ENCODE results near the gene TRAPPC2L. TPM values are rescaled to one million over a fixed set of nuclear protein-coding genes. Genes with fewer than 3 reads are reported as not detected.

TRAPPC2L gene
- total and polyA plus RNA-seq, 10 of the 15 experiments (the other 5 are each of a cell fraction or from before 2014, with no cell fraction given) = 56.3 to 363 (median 118) TPM

DNA sequence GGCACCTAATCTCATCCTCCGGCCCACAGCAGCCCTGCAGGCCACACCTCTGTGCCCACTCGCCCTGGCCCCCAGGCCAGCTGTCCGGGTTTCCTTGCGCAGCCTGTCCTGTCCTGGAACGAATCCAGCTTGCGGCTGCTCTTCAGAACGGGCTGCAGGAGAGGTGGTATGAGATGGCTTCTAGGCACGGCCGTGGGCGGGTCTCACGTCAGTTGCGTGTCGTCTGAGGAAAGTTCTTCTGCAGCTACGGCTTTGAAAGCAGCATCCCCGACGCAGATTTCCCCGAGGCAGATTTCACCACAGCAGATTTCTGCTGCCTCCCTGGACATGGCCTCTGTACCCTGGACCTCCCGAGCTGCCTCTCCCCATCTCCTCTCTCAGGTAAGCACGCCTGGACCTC lies 18.4 kb upstream of the TRAPPC2L start:
- 87% methylated on average over 19 of the region's 19 CpGs for WGBS (ENCODE audit: insufficient coverage, insufficient replicate concordance, low lambda C conversion rate, missing lambda C conversion rate)
- ChIA-PET POLR2A (no interaction called here), RAD21 (ENCODE audit: unreplicated experiment) (no interaction called here), CTCF (no interaction called here), SMC1A (ENCODE audit: uncharacterized antibody, unreplicated experiment) (no interaction called here)
- no peaks in the 10 kb centered on the region for H3K4me1 ChIP-seq (ENCODE audit: control insufficient read depth, insufficient read depth, low read length)
- TF ChIP-seq FOXK2 (IDR thresholded peaks at IDR 0.05) (no peak), CBFB (IDR thresholded peaks at IDR 0.05; ENCODE audit: low read depth) (no peak), NRF1 (conservative IDR thresholded peaks at IDR 0.05; ENCODE audit: low read depth, low read length) (no peak), RELB (IDR thresholded peaks at IDR 0.05; ENCODE audit: low read depth) (no peak), SPI1 (IDR thresholded peaks at IDR 0.05; ENCODE audit: borderline replicate concordance, insufficient read depth, low read depth, low read length) (no peak), NFIC (IDR thresholded peaks at IDR 0.05; ENCODE audit: low read depth, low read length) (no peak), NFYB (IDR thresholded peaks at IDR 0.05; ENCODE audit: insufficient read depth, low read depth, low read length) (no peak), MTA3 (IDR thresholded peaks at IDR 0.05; ENCODE audit: borderline replicate concordance, low read length) (no peak), E2F4 (IDR thresholded peaks at IDR 0.05; ENCODE audit: low read depth, low read length) (no peak), MEF2B (IDR thresholded peaks at IDR 0.05; ENCODE audit: partially characterized antibody, poor library complexity, severe bottlenecking) (no peak)
- no peaks in the 10 kb centered on the region for H3K27me3 ChIP-seq (replicated peaks in 1 of 2; ENCODE audit: control insufficient read depth in 2 of 2, insufficient read depth in 2 of 2, low read length in 1 of 2)
- H3K9ac ChIP-seq (ENCODE audit: control insufficient read depth, insufficient read depth, low read length) = no peak overlapping the region
- no peak overlapping the region for H3K4me2 ChIP-seq (ENCODE audit: control insufficient read depth, insufficient read depth)
- DNase-seq (ENCODE audit: low read depth, low spot score) = no peak
- no peak overlapping the region for H3K27ac ChIP-seq (ENCODE audit: control insufficient read depth, insufficient read depth)
- no peaks in the 10 kb centered on the region for H3K9me3 ChIP-seq (replicated peaks; ENCODE audit: control insufficient read depth, insufficient read depth, low read length)
- BruUV-seq (replicated peaks) = no TSS peak
- no peak for FAIRE-seq
- H4K20me1 ChIP-seq (ENCODE audit: control insufficient read depth, insufficient read depth) = no peaks in the 10 kb centered on the region
- in situ Hi-C loops (cut with MboI) = no loop called here
- no peaks in the 10 kb centered on the region for H3K79me2 ChIP-seq (ENCODE audit: control insufficient read depth, insufficient read depth, low read length)
- ATAC-seq = no peak
- no peak overlapping the region for H3K4me3 ChIP-seq
- no peaks in the 10 kb centered on the region; a peak in 1 of 4 replicates for H3K36me3 ChIP-seq (ENCODE audit: control insufficient read depth in 2 of 2, insufficient read depth in 2 of 2, low read length in 1 of 2)
- intact Hi-C loops (cut with micrococcal nuclease; ENCODE audit: unreplicated experiment) = no loop called here
- no peak overlapping the region for H2AFZ ChIP-seq (ENCODE audit: control insufficient read depth, low read depth, low read length)

All from GM12878 (cell line).